Naive thymus-derived CD4-positive, alpha-beta T cell (primary cell): ENCODE results near the gene IAH1. TPM values are rescaled to one million over a fixed set of nuclear protein-coding genes. Genes with fewer than 3 reads are reported as not detected.
A peak's percentile ranks its signal among the peaks of the same experiment; 100 is the strongest.
"Not testable (repeated sequence)": the region's sequence is repeated elsewhere in the genome, so short reads cannot be mapped to it uniquely, and the experiment has no call there.

Experiments used
- ATAC-seq: fragments of 150-1000 bp; cut with Tn5 transposase; 2 replicates; pipeline ENCODE4 v1.10.0; 2021; ENCODE audit warnings: mild to moderate bottlenecking, moderate library complexity
- CTCF ChIA-PET: fragments of 350-600 bp; sonication (Branson Sonifier 250); formaldehyde crosslinking; loops from one replicate; lab custom pipeline; 2021; ENCODE audit warnings: antibody characterized with exemption; lab: Charles Lee
- POLR2A ChIA-PET: fragments of 350-600 bp; sonication (Branson Sonifier 250); formaldehyde crosslinking; loops from one replicate; lab custom pipeline; 2021; ENCODE audit warnings: antibody characterized with exemption, inconsistent platforms; lab: Charles Lee
- DNase-seq, 9 donors: peaks; one replicate each; pipeline versions ENCODE4 v3.0.0 to v3.0.0-alpha.2; 2020 to 2022; ENCODE audit warnings: mixed read lengths in 1 of 9
- H3K27ac ChIP-seq: one replicate; pipeline ENCODE4 v1.7.0; 2013; ENCODE audit warnings: mild to moderate bottlenecking, low read depth, low read length, moderate library complexity
- H3K27me3 ChIP-seq, 2 donors: one replicate each; pipeline ENCODE4 v1.7.0; 2013; ENCODE audit warnings: low read length in 2 of 2, mild to moderate bottlenecking in 2 of 2, moderate library complexity in 2 of 2; ENCODE audit not compliant: control insufficient read depth in 2 of 2, insufficient read depth in 2 of 2
- H3K36me3 ChIP-seq, 3 experiments: 1 replicate in 2 of 3; 2 replicates in 1 of 3; pipeline ENCODE4 v1.7.0; 2013; ENCODE audit warnings: low read length in 3 of 3, mild to moderate bottlenecking in 3 of 3, moderate library complexity in 1 of 3; ENCODE audit not compliant: insufficient read depth in 3 of 3, control insufficient read depth in 2 of 3
- H3K4me1 ChIP-seq, 2 donors: one replicate each; pipeline ENCODE4 v1.7.0; 2013; ENCODE audit warnings: low read length in 2 of 2, mild to moderate bottlenecking in 2 of 2, moderate library complexity in 1 of 2; ENCODE audit not compliant: control insufficient read depth in 2 of 2, insufficient read depth in 2 of 2
- H3K4me3 ChIP-seq: 2 replicates; pipeline ENCODE4 v1.7.0; 2013; ENCODE audit warnings: mild to moderate bottlenecking, low read length
- H3K9me3 ChIP-seq, 3 experiments: 1 replicate in 2 of 3; 2 replicates in 1 of 3; pipeline ENCODE4 v1.7.0; 2013; ENCODE audit warnings: low read length in 3 of 3; ENCODE audit not compliant: control insufficient read depth in 2 of 3
- H3K27ac Mint-ChIP-seq, 9 donors: one replicate each; pipeline ENCODE4 v1.8.0; 2020 to 2022; ENCODE audit warnings: mixed read lengths in 9 of 9, mild to moderate bottlenecking in 8 of 9, moderate library complexity in 5 of 9, inconsistent platforms in 2 of 9
- H3K27me3 Mint-ChIP-seq, 5 donors: one replicate each; pipeline ENCODE4 v1.8.0; 2021 to 2022; ENCODE audit warnings: mixed read lengths in 5 of 5, mild to moderate bottlenecking in 1 of 5
- H3K36me3 Mint-ChIP-seq, 5 donors: one replicate each; pipeline ENCODE4 v1.8.0; 2020 to 2022; ENCODE audit warnings: mixed read lengths in 5 of 5, mild to moderate bottlenecking in 3 of 5, inconsistent platforms in 1 of 5
- H3K4me1 Mint-ChIP-seq, 7 donors: one replicate each; pipeline ENCODE4 v1.8.0; 2020 to 2022; ENCODE audit warnings: mixed read lengths in 7 of 7, mild to moderate bottlenecking in 3 of 7, inconsistent platforms in 1 of 7
- H3K4me3 Mint-ChIP-seq, 10 donors: one replicate each; pipeline ENCODE4 v1.8.0; 2020 to 2022; ENCODE audit warnings: mild to moderate bottlenecking in 10 of 10, mixed read lengths in 10 of 10, moderate library complexity in 6 of 10, inconsistent platforms in 2 of 10
- H3K9me3 Mint-ChIP-seq, 11 donors: one replicate each; pipeline ENCODE4 v1.8.0; 2020 to 2022; ENCODE audit warnings: mixed read lengths in 11 of 11, mild to moderate bottlenecking in 4 of 11, inconsistent platforms in 1 of 11, moderate library complexity in 1 of 11
- intact Hi-C, 2 donors: fragments of 100-400 bp; cut with micrococcal nuclease; formaldehyde crosslinking; loops; one replicate each; pipeline ENCODE4 v1.15.1; 2023
- polyA plus RNA-seq, 2 donors: library from polyadenylated mRNA; unstranded; fragments of 300-500 nt; fragmentation: Illumina TruSeq; gene quantifications; one replicate each; pipeline ENCODE4 v1.2.3, GENCODE V29; 2021
- total RNA-seq, 6 experiments: library from RNA in 5 of 6; stranded (reverse) in 5 of 6; gene quantifications; 1 replicate in 5 of 6; 2 replicates in 1 of 6; pipeline ENCODE4 v1.2.3 and lab custom pipeline; 2021 to 2026

IAH1 gene
- total and polyA plus RNA-seq, 7 experiments from 2014 or later, result 43.9 to 77.5 (median 51.0) TPM

GRCh38 chr2:9492927-9493326 is 18.6 kb downstream of the IAH1 start:
- CTCF ChIA-PET, result interaction anchor here (1.2 kb wide), 1 partner anchor 18 kb away, joined by 4 read pairs; no protein-coding TSS in a partner anchor
- Mint-ChIP-seq H3K9me3 (no peaks in the 10 kb centered on the region), H3K27me3 (no peaks in the 10 kb centered on the region), H3K36me3 (peaks cover 3 to 56% (median 31%) of the 10 kb centered on the region in 5 donors), H3K27ac (peak overlapping the region in 2 of 9 donors; percentile 2 to 47), H3K4me3 (no peak overlapping the region), H3K4me1 (peaks cover 0 to 13% (median 3%) of the 10 kb centered on the region in 7 donors)
- Histone ChIP-seq H3K4me3 (no peak overlapping the region), H3K27me3 (no peaks in the 10 kb centered on the region), H3K36me3 (peaks cover 15 to 86% (median 24%) of the 10 kb centered on the region in 3 experiments), H3K9me3 (no peaks in the 10 kb centered on the region), H3K4me1 (no peaks in the 10 kb centered on the region), H3K27ac (no peak overlapping the region)
- DNase-seq (no peak), ATAC-seq (no peak)
- intact Hi-C loops, result no loop called here
- POLR2A ChIA-PET, result no interaction called here

- Histone ChIP-seq H3K4me1 (no peaks in the 10 kb centered on the region), H3K27ac (no peak overlapping the region), H3K27me3 (no peaks in the 10 kb centered on the region), H3K9me3 (no peaks in the 10 kb centered on the region), H3K36me3 (peaks cover 15 to 81% (median 24%) of the 10 kb centered on the region in 3 experiments), H3K4me3 (no peak overlapping the region)
- Mint-ChIP-seq H3K27ac (peak overlapping the region in 3 of 9 donors; percentile 4 to 47 (median 5)), H3K4me1 (peaks cover 0 to 13% (median 5%) of the 10 kb centered on the region in 7 donors), H3K4me3 (no peak overlapping the region), H3K36me3 (peaks cover 3 to 58% (median 36%) of the 10 kb centered on the region in 5 donors), H3K27me3 (no peaks in the 10 kb centered on the region), H3K9me3 (no peaks in the 10 kb centered on the region)
- no peak for ATAC-seq
- intact Hi-C loops, result no loop called here
- no peak for DNase-seq
- ChIA-PET POLR2A (no interaction called here), CTCF (no interaction called here)
Observed at GRCh38 chr2:9493478-9493877, 19.1 kb downstream of the IAH1 start.

- H3K4me3 ChIP-seq, result no peak overlapping the region
- ChIA-PET POLR2A (no interaction called here), CTCF (no interaction called here)
- intact Hi-C loops, result no loop called here
- H3K36me3 Mint-ChIP-seq, result peaks cover 3 to 54% (median 35%) of the 10 kb centered on the region in 5 donors
- H3K4me3 Mint-ChIP-seq, result no peak overlapping the region
- H3K4me1 Mint-ChIP-seq, result peaks cover 0 to 13% (median under 1%) of the 10 kb centered on the region in 7 donors
- ATAC-seq (no peak), DNase-seq (no peak)
- H3K4me1 ChIP-seq, result no peaks in the 10 kb centered on the region
- H3K27me3 ChIP-seq, result no peaks in the 10 kb centered on the region
- H3K9me3 Mint-ChIP-seq, result no peaks in the 10 kb centered on the region
- H3K27ac ChIP-seq, result no peak overlapping the region
- H3K27ac Mint-ChIP-seq, result peak overlapping the region in 2 of 9 donors; percentile 4 to 54
- H3K27me3 Mint-ChIP-seq, result no peaks in the 10 kb centered on the region
- H3K9me3 ChIP-seq, result no peaks in the 10 kb centered on the region
- H3K36me3 ChIP-seq, result peaks cover 15 to 75% (median 24%) of the 10 kb centered on the region in 3 experiments
Observed at GRCh38 chr2:9494081-9494480, 19.7 kb downstream of the IAH1 start.

- Mint-ChIP-seq H3K27ac (peak overlapping the region in 8 of 9 donors; percentile 32 to 79 (median 62)), H3K36me3 (peaks cover 7 to 51% (median 28%) of the 10 kb centered on the region in 5 donors), H3K4me1 (peaks cover 0 to 11% (median 2%) of the 10 kb centered on the region in 7 donors), H3K4me3 (no peak overlapping the region), H3K27me3 (no peaks in the 10 kb centered on the region), H3K9me3 (no peaks in the 10 kb centered on the region)
- peaks cover 10 to 59% (median 11%) of the 10 kb centered on the region in 3 experiments for H3K36me3 ChIP-seq
- DNase-seq (no peak), ATAC-seq (no peak)
- H3K4me1 ChIP-seq, result no peaks in the 10 kb centered on the region
- H3K27me3 ChIP-seq, result no peaks in the 10 kb centered on the region
- intact Hi-C loops, result no loop called here
- ChIA-PET CTCF (no interaction called here), POLR2A (no interaction called here)
- H3K4me3 ChIP-seq, result no peak overlapping the region
- H3K27ac ChIP-seq, result no peak overlapping the region
- H3K9me3 ChIP-seq, result no peaks in the 10 kb centered on the region
Observed at GRCh38 chr2:9497017-9497416, 22.7 kb downstream of the IAH1 start.

GRCh38 chr2:9498210-9498609 is 23.9 kb downstream of the IAH1 start:
- DNase-seq (no peak), ATAC-seq (no peak)
- POLR2A ChIA-PET, result interaction anchor here (1.6 kb wide), 1 partner anchor 58 kb away, joined by 3 read pairs; the partner anchor contains the start of gene ADAM17
- H3K9me3 ChIP-seq, result no peaks in the 10 kb centered on the region
- Mint-ChIP-seq H3K4me3 (no peak overlapping the region), H3K27me3 (no peaks in the 10 kb centered on the region), H3K27ac (peak overlapping the region in 7 of 9 donors; percentile 1 to 83 (median 60)), H3K9me3 (no peaks in the 10 kb centered on the region), H3K4me1 (peaks cover 0 to 14% (median 4%) of the 10 kb centered on the region in 7 donors), H3K36me3 (peaks cover 11 to 56% (median 30%) of the 10 kb centered on the region in 5 donors)
- no peak overlapping the region for H3K27ac ChIP-seq
- H3K4me1 ChIP-seq, result no peaks in the 10 kb centered on the region
- intact Hi-C loops, result no loop called here
- CTCF ChIA-PET, result interaction anchor here (0.6 to 0.9 kb wide), 2 partner anchors 115 to 307 kb away, joined by 4 to 5 read pairs; no protein-coding TSS in a partner anchor
- H3K27me3 ChIP-seq, result no peaks in the 10 kb centered on the region
- peaks cover 0 to 53% (median 10%) of the 10 kb centered on the region in 3 experiments for H3K36me3 ChIP-seq
- no peak overlapping the region for H3K4me3 ChIP-seq

GRCh38 chr2:9508931-9509330 is 34.6 kb downstream of the IAH1 start:
- ATAC-seq (no peak), DNase-seq (no peak)
- H3K9me3 Mint-ChIP-seq, result no peaks in the 10 kb centered on the region
- H3K4me1 Mint-ChIP-seq, result peaks cover 0 to 9% (median 4%) of the 10 kb centered on the region in 7 donors
- H3K27me3 Mint-ChIP-seq, result no peaks in the 10 kb centered on the region
- H3K9me3 ChIP-seq, result no peaks in the 10 kb centered on the region
- H3K27me3 ChIP-seq, result no peaks in the 10 kb centered on the region
- intact Hi-C loops, result no loop called here
- H3K27ac Mint-ChIP-seq, result peak overlapping the region in 3 of 9 donors; percentile 8 to 58 (median 17)
- POLR2A ChIA-PET, result interaction anchor here (1.7 kb wide), 1 partner anchor 47 kb away, joined by 6 read pairs; the partner anchor contains the start of gene ADAM17
- no peak overlapping the region for H3K4me3 Mint-ChIP-seq
- CTCF ChIA-PET, result no interaction called here
- H3K4me3 ChIP-seq, result no peak overlapping the region
- H3K4me1 ChIP-seq, result no peaks in the 10 kb centered on the region
- peaks cover 0 to 45% (median 0%) of the 10 kb centered on the region in 3 experiments for H3K36me3 ChIP-seq
- H3K27ac ChIP-seq, result no peak overlapping the region
- peaks cover 9 to 50% (median 38%) of the 10 kb centered on the region in 5 donors for H3K36me3 Mint-ChIP-seq

- H3K27me3 ChIP-seq, H3K4me1 Mint-ChIP-seq, CTCF ChIA-PET, H3K27ac Mint-ChIP-seq, H3K4me3 Mint-ChIP-seq, H3K27me3 Mint-ChIP-seq, ATAC-seq, H3K9me3 ChIP-seq, H3K9me3 Mint-ChIP-seq, intact Hi-C loops, H3K4me1 ChIP-seq, H3K27ac ChIP-seq, POLR2A ChIA-PET, DNase-seq, H3K4me3 ChIP-seq: not testable (repeated sequence)
- peaks cover 0 to 43% (median 0%) of the 10 kb centered on the region in 3 experiments for H3K36me3 ChIP-seq
- peaks cover 21 to 44% (median 32%) of the 10 kb centered on the region in 5 donors for H3K36me3 Mint-ChIP-seq
Observed at GRCh38 chr2:9513946-9514345, 39.6 kb downstream of the IAH1 start.
